ENCODE results near the gene AMN. TPM values are rescaled to one million over a fixed set of nuclear protein-coding genes. Genes with fewer than 3 reads are reported as not detected.

AMN gene
- total RNA-seq, 6 experiments from 2014 or later, result 7.1 to 69.1 (median 28.6) TPM

- intact Hi-C loops (cut with DNase I), result no loop called here
- H3K36me3 ChIP-seq, result peaks cover 0 to 19% (median 9%) of the 10 kb centered on the region in 4 donors
- H3K27ac ChIP-seq, result no peak overlapping the region
- 83% methylated on average over 4 of the region's 4 CpGs for WGBS (ENCODE audit: insufficient coverage, low coverage, low lambda C conversion rate, missing lambda C conversion rate)
- H3K4me1 ChIP-seq, result peaks cover 0 to 17% (median 7%) of the 10 kb centered on the region in 4 donors
- DNase-seq (no peak), ATAC-seq (no peak)
- TF ChIP-seq CTCF (IDR thresholded peaks at IDR 0.05) (no peak), POLR2A (IDR thresholded peaks at IDR 0.05) (no peak)
- H3K9me3 ChIP-seq, result no peaks in the 10 kb centered on the region
- H3K4me3 ChIP-seq, result no peak overlapping the region
- H3K27me3 ChIP-seq, result no peaks in the 10 kb centered on the region
These were observed 13.3 kb downstream of the AMN start for GRCh38 chr14:102935756-102936155.

- peaks cover 0 to 27% (median 11%) of the 10 kb centered on the region in 4 donors for H3K36me3 ChIP-seq
- no peak overlapping the region for H3K4me3 ChIP-seq
- H3K4me1 ChIP-seq, result peaks cover 0 to 23% (median 10%) of the 10 kb centered on the region in 4 donors
- no peak overlapping the region for H3K27ac ChIP-seq
- TF ChIP-seq POLR2A (IDR thresholded peaks at IDR 0.05), result no peak
- no peak for TF ChIP-seq CTCF (IDR thresholded peaks at IDR 0.05)
- no peaks in the 10 kb centered on the region for H3K9me3 ChIP-seq
- intact Hi-C loops (cut with DNase I), result no loop called here
- 88% methylated on average over 15 of the region's 22 CpGs for WGBS (ENCODE audit: insufficient coverage, low coverage, low lambda C conversion rate, missing lambda C conversion rate)
- DNase-seq (peak in 1 of 3 donors; percentile 39), ATAC-seq (no peak)
- no peaks in the 10 kb centered on the region for H3K27me3 ChIP-seq
These were observed 15.1 kb downstream of the AMN start for GRCh38 chr14:102937331-102938175.

GRCh38 chr14:102938191-102938590 is 15.7 kb downstream of the AMN start:
- H3K4me1 ChIP-seq, result peaks cover 0 to 23% (median 9%) of the 10 kb centered on the region in 4 donors
- 85% methylated on average over 6 of the region's 12 CpGs for WGBS (ENCODE audit: insufficient coverage, low coverage, low lambda C conversion rate, missing lambda C conversion rate)

GRCh38 chr14:102939329-102939728 is 16.9 kb downstream of the AMN start:
- Histone ChIP-seq H3K4me3 (no peak overlapping the region), H3K4me1 (peaks cover 0 to 12% (median 4%) of the 10 kb centered on the region in 4 donors), H3K36me3 (peaks cover 0 to 45% (median 20%) of the 10 kb centered on the region in 4 donors), H3K27ac (no peak overlapping the region), H3K27me3 (no peaks in the 10 kb centered on the region), H3K9me3 (no peaks in the 10 kb centered on the region)
- WGBS (ENCODE audit: insufficient coverage, low coverage, low lambda C conversion rate, missing lambda C conversion rate), result no CpG with 5 or more reads among the region's 18 CpGs
- intact Hi-C loops (cut with DNase I), result no loop called here
- TF ChIP-seq CTCF (IDR thresholded peaks at IDR 0.05), result no peak
- ATAC-seq, result no peak
- DNase-seq, result peak in 1 of 3 donors; percentile 55

More at GRCh38 chr14:102938191-102938590, 15.7 kb downstream of the AMN start:
- Histone ChIP-seq H3K9me3 (no peaks in the 10 kb centered on the region), H3K36me3 (peaks cover 0 to 33% (median 14%) of the 10 kb centered on the region in 4 donors), H3K4me3 (no peak overlapping the region), H3K27ac (no peak overlapping the region), H3K27me3 (no peaks in the 10 kb centered on the region)
- TF ChIP-seq CTCF (IDR thresholded peaks at IDR 0.05), result no peak
- TF ChIP-seq POLR2A (IDR thresholded peaks at IDR 0.05), result no peak
- ATAC-seq, result no peak
- peak in 1 of 3 donors; percentile 49 for DNase-seq
- intact Hi-C loops (cut with DNase I), result no loop called here
